IMR-90 (cell line): Measurements from ENCODE around the gene ANGPTL7.

Source experiments
- BHLHE40 ChIP-seq: fragments of 150-350 bp; IDR thresholded peaks from 2 replicates; pipeline ENCODE4 v1.6.1; 2016; ENCODE audit warnings: mild to moderate bottlenecking, low read depth, low read length
- MXI1 ChIP-seq: IDR thresholded peaks from 2 replicates; pipeline ENCODE4 v1.6.1; 2012; ENCODE audit warnings: low read depth, mild to moderate bottlenecking, low read length, moderate library complexity, borderline replicate concordance
- NFE2L2 ChIP-seq: fragments of 150-350 bp; IDR thresholded peaks from 2 replicates; pipeline ENCODE4 v1.6.1; 2016; ENCODE audit warnings: low read depth, mild to moderate bottlenecking, low read length
- POLR2A ChIP-seq: IDR thresholded peaks from 2 replicates; pipeline ENCODE4 v1.6.1; 2012; ENCODE audit warnings: mild to moderate bottlenecking, low read depth, low read length
- RAD21 ChIP-seq: IDR thresholded peaks from 2 replicates; pipeline ENCODE4 v1.6.1; 2012; ENCODE audit warnings: low read length, improper control_type of control experiment
- RCOR1 ChIP-seq: IDR thresholded peaks from 2 replicates; pipeline ENCODE4 v1.6.1; 2012; ENCODE audit warnings: mild to moderate bottlenecking, low read length, improper control_type of control experiment; ENCODE audit not compliant: insufficient replicate concordance
- SMC3 ChIP-seq: fragments of 150-350 bp; IDR thresholded peaks from 2 replicates; pipeline ENCODE4 v1.6.1; 2016; ENCODE audit warnings: low read depth, mild to moderate bottlenecking, antibody characterized with exemption, low read length, moderate library complexity
- TF ChIP-seq, protein P1 (sequence below): conservative IDR thresholded peaks from 2 replicates; pipeline ENCODE4 v1.5.1; 2012; ENCODE audit warnings: mild to moderate bottlenecking, low read depth, low read length, improper control_type of control experiment
- TF ChIP-seq, protein P2 (sequence below): fragments of 150-350 bp; IDR thresholded peaks from 2 replicates; pipeline ENCODE4 v1.6.1; 2017; ENCODE audit warnings: mild to moderate bottlenecking, antibody characterized with exemption, low read length, low read depth

GRCh38 chr1:11198257-11198656 lies 9.1 kb downstream of the ANGPTL7 start:
- TF ChIP-seq POLR2A (no peak), MXI1 (no peak), NFE2L2 (no peak), SMC3 (no peak), RCOR1 (no peak), RAD21 (no peak), BHLHE40 (no peak)
- TF ChIP-seq, protein P1, sequence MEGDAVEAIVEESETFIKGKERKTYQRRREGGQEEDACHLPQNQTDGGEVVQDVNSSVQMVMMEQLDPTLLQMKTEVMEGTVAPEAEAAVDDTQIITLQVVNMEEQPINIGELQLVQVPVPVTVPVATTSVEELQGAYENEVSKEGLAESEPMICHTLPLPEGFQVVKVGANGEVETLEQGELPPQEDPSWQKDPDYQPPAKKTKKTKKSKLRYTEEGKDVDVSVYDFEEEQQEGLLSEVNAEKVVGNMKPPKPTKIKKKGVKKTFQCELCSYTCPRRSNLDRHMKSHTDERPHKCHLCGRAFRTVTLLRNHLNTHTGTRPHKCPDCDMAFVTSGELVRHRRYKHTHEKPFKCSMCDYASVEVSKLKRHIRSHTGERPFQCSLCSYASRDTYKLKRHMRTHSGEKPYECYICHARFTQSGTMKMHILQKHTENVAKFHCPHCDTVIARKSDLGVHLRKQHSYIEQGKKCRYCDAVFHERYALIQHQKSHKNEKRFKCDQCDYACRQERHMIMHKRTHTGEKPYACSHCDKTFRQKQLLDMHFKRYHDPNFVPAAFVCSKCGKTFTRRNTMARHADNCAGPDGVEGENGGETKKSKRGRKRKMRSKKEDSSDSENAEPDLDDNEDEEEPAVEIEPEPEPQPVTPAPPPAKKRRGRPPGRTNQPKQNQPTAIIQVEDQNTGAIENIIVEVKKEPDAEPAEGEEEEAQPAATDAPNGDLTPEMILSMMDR, result no peak
- TF ChIP-seq, protein P2, sequence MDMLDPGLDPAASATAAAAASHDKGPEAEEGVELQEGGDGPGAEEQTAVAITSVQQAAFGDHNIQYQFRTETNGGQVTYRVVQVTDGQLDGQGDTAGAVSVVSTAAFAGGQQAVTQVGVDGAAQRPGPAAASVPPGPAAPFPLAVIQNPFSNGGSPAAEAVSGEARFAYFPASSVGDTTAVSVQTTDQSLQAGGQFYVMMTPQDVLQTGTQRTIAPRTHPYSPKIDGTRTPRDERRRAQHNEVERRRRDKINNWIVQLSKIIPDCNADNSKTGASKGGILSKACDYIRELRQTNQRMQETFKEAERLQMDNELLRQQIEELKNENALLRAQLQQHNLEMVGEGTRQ, result no peak
